ENCODE results near the gene KLHDC3. TPM values are rescaled to one million over a fixed set of nuclear protein-coding genes. Genes with fewer than 3 reads are reported as not detected.

Gene KLHDC3
- total and polyA plus RNA-seq, 9 of the 15 experiments (the other 6 are each of a cell fraction or from before 2014, with no cell fraction given), result 4.5 to 171 (median 107) TPM

- Histone ChIP-seq H3K27me3 (ENCODE audit: control insufficient read depth in 2 of 2, insufficient read depth in 2 of 2, low read length in 2 of 2) (no peaks in the 10 kb centered on the region), H3K36me3 (ENCODE audit: control insufficient read depth, insufficient read depth, low read length) (peaks cover 46% of the 10 kb centered on the region), H3K9me3 (replicated peaks; ENCODE audit: control insufficient read depth, insufficient read depth, low read depth, low read length) (no peaks in the 10 kb centered on the region), H3K9me1 (ENCODE audit: control insufficient read depth, insufficient read depth, low read length) (no peaks in the 10 kb centered on the region), H2AFZ (ENCODE audit: low read depth, low read length) (no peak overlapping the region), H3K4me2 (ENCODE audit: insufficient read depth, low read length) (peak overlapping the region; percentile 96), H3K27ac (ENCODE audit: extremely low read depth, low read depth, low read length) (peak overlapping the region; percentile 96), H3K4me3 (peak overlapping the region; percentile 88), H4K20me1 (replicated peaks; ENCODE audit: control insufficient read depth, insufficient read depth, low read length) (no peaks in the 10 kb centered on the region), H3K9ac (ENCODE audit: insufficient read depth in 1 of 2, low read depth in 2 of 2, low read length in 2 of 2) (peak overlapping the region; percentile 96 to 97), H3K79me2 (ENCODE audit: control insufficient read depth, insufficient read depth, low read length) (peaks cover 24% of the 10 kb centered on the region), H3K4me1 (replicated peaks in 1 of 2; ENCODE audit: control insufficient read depth in 2 of 2, insufficient read depth in 2 of 2, low read length in 2 of 2) (peaks cover 22% of the 10 kb centered on the region in 2 experiments)
- peak; percentile 19 for FAIRE-seq
- intact Hi-C loops (cut with micrococcal nuclease), result loop anchor here (2.0 kb wide), 1 partner anchor 44 kb away; the partner anchor contains the start of gene KLHDC3
- no TSS peak for BruUV-seq (replicated peaks)
- no peak for DNase-seq (ENCODE audit: extremely low read depth in 1 of 4, low spot score in 3 of 4)
- TF ChIP-seq CBFA2T2 (conservative IDR thresholded peaks at IDR 0.05), result peak; percentile 29; the same call in 1 of the 2 replicates
- TF ChIP-seq MEF2A (IDR thresholded peaks at IDR 0.05; ENCODE audit: control insufficient read depth, low read depth, low read length), result no peak
- peak; percentile 48 for TF ChIP-seq CBFA2T3 (IDR thresholded peaks at IDR 0.05)
- 0 out of 2 replicates have a peak, but pooled peaks have one; percentile 66 for TF ChIP-seq FOXK1 (CRISPR knock-in tag; IDR thresholded peaks at IDR 0.05; ENCODE audit: borderline replicate concordance)
- TF ChIP-seq, protein P1, sequence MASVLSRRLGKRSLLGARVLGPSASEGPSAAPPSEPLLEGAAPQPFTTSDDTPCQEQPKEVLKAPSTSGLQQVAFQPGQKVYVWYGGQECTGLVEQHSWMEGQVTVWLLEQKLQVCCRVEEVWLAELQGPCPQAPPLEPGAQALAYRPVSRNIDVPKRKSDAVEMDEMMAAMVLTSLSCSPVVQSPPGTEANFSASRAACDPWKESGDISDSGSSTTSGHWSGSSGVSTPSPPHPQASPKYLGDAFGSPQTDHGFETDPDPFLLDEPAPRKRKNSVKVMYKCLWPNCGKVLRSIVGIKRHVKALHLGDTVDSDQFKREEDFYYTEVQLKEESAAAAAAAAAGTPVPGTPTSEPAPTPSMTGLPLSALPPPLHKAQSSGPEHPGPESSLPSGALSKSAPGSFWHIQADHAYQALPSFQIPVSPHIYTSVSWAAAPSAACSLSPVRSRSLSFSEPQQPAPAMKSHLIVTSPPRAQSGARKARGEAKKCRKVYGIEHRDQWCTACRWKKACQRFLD (CRISPR knock-in tag; IDR thresholded peaks at IDR 0.05), result 0 out of 2 replicates have a peak, but pooled peaks have one; percentile 14
- no peak for TF ChIP-seq SRF (CRISPR knock-in tag; IDR thresholded peaks at IDR 0.05)
- TF ChIP-seq HMBOX1 (IDR thresholded peaks at IDR 0.05), result no peak
- TF ChIP-seq RBM15 (IDR thresholded peaks at IDR 0.05; ENCODE audit: insufficient read depth, low read length), result no peak
- ChIA-PET CTCF (ENCODE audit: low intra/inter-chr PET ratio) (no interaction called here), POLR2A (interaction anchor here (0.6 to 2.4 kb wide), 7 partner anchors 19 to 116 kb away, joined by 3 to 10 read pairs (median 3); partner anchors contain the start of gene RRP36)
- no peak for ATAC-seq
- 6% methylated on average over 1 of the region's 1 CpG for WGBS (ENCODE audit: insufficient coverage, low coverage, missing lambda C conversion rate)
- in situ Hi-C loops (cut with MboI), result no loop called here
Observed at GRCh38 chr6:43058531-43058930, 44.5 kb downstream of the KLHDC3 start.
